RWPE2 (cell line): ENCODE measurements around the gene LINC00237.

Experiments used
- ATAC-seq: fragments of 200-7000 bp; cut with Tn5 transposase; 3 replicates; pipeline ENCODE4 v1.9.1; 2021; ENCODE audit warnings: low read depth
- DNase-seq: peaks from one replicate; pipeline ENCODE4 v3.0.0-alpha.2; 2020; ENCODE audit warnings: low spot score
- H3K27ac ChIP-seq: fragments of 450-650 bp; 2 replicates; pipeline ENCODE4 v1.5.1; 2017; ENCODE audit warnings: mild to moderate bottlenecking; ENCODE audit not compliant: poor library complexity, severe bottlenecking
- H3K27me3 ChIP-seq: fragments of 250-450 bp; sonication (Bioruptor Pico); 2 replicates; pipeline ENCODE4 v1.5.1; 2021; ENCODE audit warnings: mild to moderate bottlenecking, moderate library complexity; ENCODE audit not compliant: insufficient read depth, poor library complexity, severe bottlenecking
- H3K36me3 ChIP-seq: fragments of 250-450 bp; sonication (Bioruptor Pico); 2 replicates; pipeline ENCODE4 v1.5.1; 2020; ENCODE audit warnings: low read depth, mild to moderate bottlenecking, moderate library complexity
- H3K4me1 ChIP-seq: fragments of 250-450 bp; sonication (Bioruptor Pico); 2 replicates; pipeline ENCODE4 v1.5.1; 2021; ENCODE audit warnings: mild to moderate bottlenecking, moderate library complexity; ENCODE audit not compliant: insufficient read depth, poor library complexity, severe bottlenecking
- H3K4me3 ChIP-seq: fragments of 250-450 bp; sonication (Bioruptor Pico); 2 replicates; pipeline ENCODE4 v1.5.1; 2021; ENCODE audit warnings: mild to moderate bottlenecking, moderate library complexity; ENCODE audit not compliant: severe bottlenecking
- H3K9me3 ChIP-seq: fragments of 250-450 bp; sonication (Bioruptor Pico); 2 replicates; pipeline ENCODE4 v1.5.1; 2021; ENCODE audit warnings: mild to moderate bottlenecking, moderate library complexity; ENCODE audit not compliant: severe bottlenecking
- CTCF ChIP-seq: fragments of 450-650 bp; IDR thresholded peaks from one replicate; pipeline ENCODE4 v1.5.1; 2017; ENCODE audit warnings: mild to moderate bottlenecking, moderate library complexity; ENCODE audit not compliant: poor library complexity, severe bottlenecking

LINC00237 gene

GRCh38 chr20:21118138-21118537, 12.0 kb upstream of the LINC00237 start:
- ATAC-seq, result no peak
- no peak for DNase-seq
- Histone ChIP-seq H3K4me3 (no peak overlapping the region), H3K27ac (no peak overlapping the region), H3K27me3 (peaks cover 6% of the 10 kb centered on the region), H3K36me3 (no peaks in the 10 kb centered on the region), H3K9me3 (no peaks in the 10 kb centered on the region), H3K4me1 (no peaks in the 10 kb centered on the region)
- no peak for TF ChIP-seq CTCF

GRCh38 chr20:21117521-21117920, 11.4 kb upstream of the LINC00237 start:
- ATAC-seq, result no peak
- H3K27me3 ChIP-seq, result peaks cover 8% of the 10 kb centered on the region
- no peaks in the 10 kb centered on the region for H3K9me3 ChIP-seq
- H3K36me3 ChIP-seq, result no peaks in the 10 kb centered on the region
- no peaks in the 10 kb centered on the region for H3K4me1 ChIP-seq
- H3K27ac ChIP-seq, result no peak overlapping the region
- DNase-seq, result no peak
- no peak overlapping the region for H3K4me3 ChIP-seq
- TF ChIP-seq CTCF, result no peak

- Histone ChIP-seq H3K27ac (no peak overlapping the region), H3K4me1 (no peaks in the 10 kb centered on the region), H3K9me3 (no peaks in the 10 kb centered on the region), H3K27me3 (peaks cover 26% of the 10 kb centered on the region), H3K36me3 (no peaks in the 10 kb centered on the region), H3K4me3 (no peak overlapping the region)
- DNase-seq (no peak), ATAC-seq (no peak)
- no peak for TF ChIP-seq CTCF
Measured at GRCh38 chr20:21114584-21114983, 8.4 kb upstream of the LINC00237 start.

- Histone ChIP-seq H3K9me3 (no peaks in the 10 kb centered on the region), H3K27me3 (peaks cover 28% of the 10 kb centered on the region), H3K4me3 (no peak overlapping the region), H3K4me1 (no peaks in the 10 kb centered on the region), H3K36me3 (no peaks in the 10 kb centered on the region), H3K27ac (no peak overlapping the region)
- TF ChIP-seq CTCF, result no peak
- DNase-seq (no peak), ATAC-seq (no peak)
Measured at GRCh38 chr20:21113697-21114096, 7.5 kb upstream of the LINC00237 start.

- ATAC-seq, result no peak
- no peak for DNase-seq
- Histone ChIP-seq H3K27me3 (peaks cover 51% of the 10 kb centered on the region), H3K4me1 (no peaks in the 10 kb centered on the region), H3K9me3 (no peaks in the 10 kb centered on the region), H3K36me3 (no peaks in the 10 kb centered on the region), H3K4me3 (no peak overlapping the region), H3K27ac (no peak overlapping the region)
- TF ChIP-seq CTCF, result no peak
Measured at GRCh38 chr20:21111416-21111815, 5.3 kb upstream of the LINC00237 start.
